ENCODE data around the gene USP8.

USP8 gene

DNA sequence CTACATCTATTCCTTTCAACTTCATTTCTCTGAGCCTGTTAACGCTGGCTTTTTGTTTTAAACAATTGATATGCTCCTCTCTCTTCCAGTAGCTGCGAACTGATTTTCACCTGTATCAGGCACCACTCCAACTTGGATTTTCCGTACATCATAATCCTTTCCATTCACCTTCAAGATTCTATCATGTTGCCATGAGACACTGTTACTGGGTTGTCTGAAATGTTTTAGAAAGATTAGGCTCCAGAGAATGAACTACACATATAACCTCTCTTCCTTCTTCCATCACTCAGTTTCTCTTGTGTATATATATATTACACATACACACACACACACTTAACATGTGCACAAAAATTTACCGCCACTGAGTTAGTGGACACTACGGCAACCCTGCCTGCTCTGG is 122.4 kb downstream of the USP8 start, which contains the start of gene USP50:
USP50 (minus strand) TSS at position 101 of the 400 bp plus-strand sequence. CDS start 141 bp downstream, outside the sequence.
- no peak for DNase-seq

DNA sequence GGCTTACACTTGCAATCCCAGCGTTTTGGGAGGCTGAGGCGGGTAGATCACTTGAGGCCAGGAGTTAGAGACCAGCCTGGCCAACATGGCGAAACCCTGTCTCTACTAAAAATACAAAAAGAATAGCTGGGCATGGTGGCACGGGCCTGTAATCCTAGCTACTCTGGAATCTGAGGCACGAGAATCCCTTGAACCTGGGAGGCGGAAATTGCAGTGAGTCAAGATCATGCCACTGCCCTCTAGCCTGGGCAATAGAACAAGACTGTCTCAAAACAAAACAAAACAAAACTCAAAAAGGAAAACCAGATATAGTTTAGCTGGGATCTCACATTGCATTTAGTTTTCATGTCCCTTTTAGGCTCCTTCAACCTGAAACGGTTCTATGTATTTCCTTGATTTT is 125.1 kb downstream of the USP8 start:
- no peak for DNase-seq

- no peak for DNase-seq
Measured at GRCh38 chr15:50552238-50552637, 128.0 kb downstream of the USP8 start.

DNA sequence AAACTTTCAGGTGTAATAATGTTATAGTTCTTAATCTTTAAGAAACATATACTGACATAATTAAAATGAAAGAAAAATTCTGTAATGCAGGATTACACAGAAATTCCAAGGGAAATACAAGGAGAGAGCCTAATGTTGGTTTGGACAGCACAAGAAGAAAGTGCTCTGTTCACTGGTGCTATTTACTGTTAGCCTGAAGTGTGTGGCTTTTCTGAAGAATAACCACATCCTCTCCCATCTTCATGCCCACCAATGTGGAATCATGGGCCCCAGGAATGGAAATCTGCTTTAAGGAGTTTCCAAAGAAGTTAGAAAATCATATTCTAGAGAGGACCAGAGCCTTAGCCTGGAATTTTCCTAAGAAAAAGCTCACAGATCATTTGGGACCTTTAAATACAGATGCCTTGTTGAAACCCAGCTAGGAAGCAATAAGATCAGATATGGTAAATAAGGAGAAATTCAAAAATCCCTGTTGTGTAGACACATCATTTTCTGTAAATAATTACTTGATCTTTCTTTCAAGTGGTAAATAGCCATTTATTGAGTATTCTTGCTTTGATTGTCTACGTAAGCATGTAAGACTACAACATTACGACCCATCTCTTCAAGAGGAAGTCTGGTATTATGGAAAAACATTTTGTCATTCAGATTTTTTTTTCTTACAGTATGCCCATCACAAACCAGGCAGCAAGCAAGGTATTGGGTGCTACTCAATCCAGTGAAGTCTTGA is 132.6 kb downstream of the USP8 start:
- no peak for DNase-seq

DNA sequence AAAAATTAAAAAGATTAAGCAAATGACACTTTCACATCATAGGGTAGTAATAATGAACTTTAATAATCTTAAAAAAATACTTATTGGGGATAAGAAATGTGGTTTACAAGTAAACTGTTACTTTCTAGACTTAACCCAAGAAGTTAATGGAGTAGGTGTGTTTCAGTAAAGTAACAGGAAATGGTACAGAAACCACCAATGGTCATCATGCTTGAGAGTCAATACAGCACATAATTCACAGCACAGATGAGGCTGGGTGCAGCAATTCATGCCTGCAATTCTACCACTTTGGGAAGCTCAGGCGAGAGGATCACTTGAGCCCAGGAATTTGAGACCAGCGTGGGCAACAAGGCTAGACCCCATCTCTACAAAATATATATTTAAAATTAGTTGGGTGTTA is 133.8 kb downstream of the USP8 start:
- no peak for DNase-seq

GRCh38 chr15:50562735-50563640 is 138.8 kb downstream of the USP8 start:
- no peak for DNase-seq

DNA sequence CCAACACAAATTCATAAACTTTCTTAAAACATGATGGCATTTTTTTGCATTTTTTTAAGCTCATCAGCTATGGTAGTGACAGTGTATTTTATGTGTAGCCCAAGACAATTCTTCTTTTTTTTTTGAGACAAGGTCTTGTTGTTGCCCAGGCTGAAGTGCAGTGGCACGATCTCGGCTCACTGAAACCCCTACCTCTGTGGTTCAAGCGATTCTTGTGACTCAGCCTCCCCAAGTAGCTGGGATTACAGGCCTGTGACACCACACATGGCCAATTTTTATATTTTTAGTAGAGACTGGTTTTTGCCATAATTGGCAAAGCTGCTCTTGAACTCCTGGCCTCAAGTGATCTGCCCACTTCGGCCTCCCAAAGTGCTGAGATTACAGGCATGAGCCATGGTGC is 139.6 kb downstream of the USP8 start:
- no peak for DNase-seq

Measured in left hindlimb (tissue), 1 donor.